HepG2 (cell line): ENCODE results near the gene JAGN1. TPM values are rescaled to one million over a fixed set of nuclear protein-coding genes. Genes with fewer than 3 reads are reported as not detected.

Source experiments
- ATF7 ChIP-seq, 2 experiments: fragments of 450-650 bp in 1 of 2; sonication (generic) in 1 of 2; formaldehyde crosslinking in 1 of 2; IDR thresholded peaks; 2 replicates each; pipeline versions ENCODE4 v1.4.0 to v1.6.1; 2016 to 2020; ENCODE audit warnings: antibody characterized with exemption in 1 of 2, mild to moderate bottlenecking in 1 of 2, missing genetic modification reagents in 1 of 2
- ATRX ChIP-seq: sonication (generic); formaldehyde crosslinking; IDR thresholded peaks from 2 replicates; pipeline ENCODE4 v1.4.0; 2020; ENCODE audit warnings: missing genetic modification reagents, borderline replicate concordance
- CREB1 ChIP-seq, 2 experiments: fragments of 450-650 bp in 1 of 2; IDR thresholded peaks; 2 replicates each; pipeline ENCODE4 v1.6.1; 2016 to 2017; ENCODE audit warnings: control low read depth in 1 of 2, mild to moderate bottlenecking in 1 of 2, missing compliant biosample characterization in 1 of 2, missing genetic modification characterization in 1 of 2
- KAT2B ChIP-seq: fragments of 150-350 bp; IDR thresholded peaks from 2 replicates; pipeline ENCODE4 v1.6.1; 2014; ENCODE audit warnings: low read depth, low read length, borderline replicate concordance
- NFE2L2 ChIP-seq: fragments of 150-350 bp; IDR thresholded peaks from 2 replicates; pipeline ENCODE4 v1.6.1; 2014; ENCODE audit warnings: low read length
- PCBP2 ChIP-seq: fragments of 200-400 bp; formaldehyde crosslinking; optimal IDR thresholded peaks from 2 replicates; pipeline ENCODE3; 2018; ENCODE audit warnings: low read length, low read depth; ENCODE audit not compliant: poor library complexity, severe bottlenecking
- RORA ChIP-seq: sonication (generic); formaldehyde crosslinking; IDR thresholded peaks from 2 replicates; pipeline ENCODE4 v1.5.0; 2020; ENCODE audit warnings: mild to moderate bottlenecking, missing genetic modification reagents, moderate library complexity
- ZNF101 ChIP-seq: sonication (generic); formaldehyde crosslinking; IDR thresholded peaks from 2 replicates; pipeline ENCODE4 v1.4.0; 2020; ENCODE audit warnings: mild to moderate bottlenecking, low read depth, missing genetic modification reagents, borderline replicate concordance
- ZNF230 ChIP-seq: sonication (generic); formaldehyde crosslinking; IDR thresholded peaks from 2 replicates; pipeline ENCODE4 v1.4.0; 2020; ENCODE audit warnings: mild to moderate bottlenecking, missing genetic modification reagents
- ZNF24 ChIP-seq: fragments of 450-650 bp; IDR thresholded peaks from 2 replicates; pipeline ENCODE4 v1.6.1; 2017; ENCODE audit warnings: antibody characterized with exemption, mild to moderate bottlenecking
- ZNF251 ChIP-seq: sonication (generic); formaldehyde crosslinking; IDR thresholded peaks from 2 replicates; pipeline ENCODE4 v1.9.0; 2021; ENCODE audit warnings: mild to moderate bottlenecking, missing genetic modification reagents
- ZNF431 ChIP-seq: sonication (generic); formaldehyde crosslinking; IDR thresholded peaks from 2 replicates; pipeline ENCODE4 v1.9.0; 2022; ENCODE audit warnings: missing genetic modification reagents, low read depth, mild to moderate bottlenecking, borderline replicate concordance
- ZNF44 ChIP-seq: sonication (generic); formaldehyde crosslinking; IDR thresholded peaks from 2 replicates; pipeline ENCODE4 v1.5.1; 2020; ENCODE audit warnings: mild to moderate bottlenecking, missing genetic modification reagents
- ZSCAN30 ChIP-seq: sonication (generic); formaldehyde crosslinking; IDR thresholded peaks from 2 replicates; pipeline ENCODE4 v1.5.0; 2020; ENCODE audit warnings: mild to moderate bottlenecking, missing genetic modification reagents
- polyA plus RNA-seq, 8 experiments: library from polyadenylated mRNA; depleted of rRNA in 3 of 8; stranded (reverse) in 7 of 8; unstranded in 1 of 8; fragments of >200 nt; fragmentation: Illumina TruSeq in 4 of 8; extraction: Trizol in 4 of 8; gene quantifications; 2 replicates each; pipeline versions ENCODE4 v1.2.1 to v1.2.3, GENCODE V29; 2011 to 2016; ENCODE audit warnings: low read depth in 4 of 8, missing spikeins in 1 of 8, mixed read lengths in 1 of 8; ENCODE audit not compliant: insufficient read depth in 1 of 8
- total RNA-seq, 5 experiments: library from RNA; depleted of rRNA; stranded (reverse); fragments of >200 nt; fragmentation: Illumina TruSeq; extraction: Trizol; gene quantifications; 2 replicates each; pipeline ENCODE4 v1.2.3, GENCODE V29; 2016; ENCODE audit warnings: low read depth in 1 of 5
- TF ChIP-seq, protein P1 (sequence below): sonication (generic); formaldehyde crosslinking; IDR thresholded peaks from 2 replicates; pipeline ENCODE4 v1.4.0; 2020; ENCODE audit warnings: missing genetic modification reagents
- TF ChIP-seq, protein P2 (sequence below): sonication (generic); formaldehyde crosslinking; IDR thresholded peaks from 2 replicates; pipeline ENCODE4 v1.4.0; 2020; ENCODE audit warnings: missing genetic modification reagents, borderline replicate concordance
- TF ChIP-seq, protein P3 (sequence below): sonication (generic); formaldehyde crosslinking; IDR thresholded peaks from 2 replicates; pipeline ENCODE4 v1.5.0; 2020; ENCODE audit warnings: missing genetic modification reagents, mild to moderate bottlenecking, borderline replicate concordance
- TF ChIP-seq, protein P4 (sequence below): sonication (generic); formaldehyde crosslinking; IDR thresholded peaks from 2 replicates; pipeline ENCODE4 v1.4.0; 2020; ENCODE audit warnings: mild to moderate bottlenecking, missing genetic modification reagents

The JAGN1 gene
- total and polyA plus RNA-seq, 2 of the 13 experiments (the other 11 are each of a cell fraction or from before 2014, with no cell fraction given) = 49.9 to 50.9 TPM

DNA sequence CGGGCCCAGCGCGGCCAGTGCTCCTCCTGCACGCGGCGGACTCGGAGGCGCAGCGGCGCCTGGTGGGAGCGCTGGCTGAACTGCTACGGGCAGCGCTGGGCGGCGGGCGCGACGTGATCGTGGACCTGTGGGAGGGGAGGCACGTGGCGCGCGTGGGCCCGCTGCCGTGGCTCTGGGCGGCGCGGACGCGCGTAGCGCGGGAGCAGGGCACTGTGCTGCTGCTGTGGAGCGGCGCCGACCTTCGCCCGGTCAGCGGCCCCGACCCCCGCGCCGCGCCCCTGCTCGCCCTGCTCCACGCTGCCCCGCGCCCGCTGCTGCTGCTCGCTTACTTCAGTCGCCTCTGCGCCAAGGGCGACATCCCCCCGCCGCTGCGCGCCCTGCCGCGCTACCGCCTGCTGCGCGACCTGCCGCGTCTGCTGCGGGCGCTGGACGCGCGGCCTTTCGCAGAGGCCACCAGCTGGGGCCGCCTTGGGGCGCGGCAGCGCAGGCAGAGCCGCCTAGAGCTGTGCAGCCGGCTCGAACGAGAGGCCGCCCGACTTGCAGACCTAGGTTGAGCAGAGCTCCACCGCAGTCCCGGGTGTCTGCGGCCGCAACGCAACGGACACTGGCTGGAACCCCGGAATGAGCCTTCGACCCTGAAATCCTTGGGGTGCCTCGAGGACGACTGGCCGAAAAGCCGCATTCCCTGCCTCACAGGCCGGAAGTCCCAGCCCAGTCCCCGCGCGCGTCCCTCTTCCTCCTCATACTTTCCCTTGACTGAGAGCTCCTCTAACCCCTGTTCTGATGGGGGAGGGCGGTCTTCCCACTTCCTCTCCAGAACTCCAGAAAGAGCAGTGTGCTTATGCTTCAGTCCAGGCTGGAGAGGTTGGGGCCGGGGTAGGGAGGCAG, 25.1 kb downstream of the JAGN1 start (continued):
- TF ChIP-seq, protein P1, sequence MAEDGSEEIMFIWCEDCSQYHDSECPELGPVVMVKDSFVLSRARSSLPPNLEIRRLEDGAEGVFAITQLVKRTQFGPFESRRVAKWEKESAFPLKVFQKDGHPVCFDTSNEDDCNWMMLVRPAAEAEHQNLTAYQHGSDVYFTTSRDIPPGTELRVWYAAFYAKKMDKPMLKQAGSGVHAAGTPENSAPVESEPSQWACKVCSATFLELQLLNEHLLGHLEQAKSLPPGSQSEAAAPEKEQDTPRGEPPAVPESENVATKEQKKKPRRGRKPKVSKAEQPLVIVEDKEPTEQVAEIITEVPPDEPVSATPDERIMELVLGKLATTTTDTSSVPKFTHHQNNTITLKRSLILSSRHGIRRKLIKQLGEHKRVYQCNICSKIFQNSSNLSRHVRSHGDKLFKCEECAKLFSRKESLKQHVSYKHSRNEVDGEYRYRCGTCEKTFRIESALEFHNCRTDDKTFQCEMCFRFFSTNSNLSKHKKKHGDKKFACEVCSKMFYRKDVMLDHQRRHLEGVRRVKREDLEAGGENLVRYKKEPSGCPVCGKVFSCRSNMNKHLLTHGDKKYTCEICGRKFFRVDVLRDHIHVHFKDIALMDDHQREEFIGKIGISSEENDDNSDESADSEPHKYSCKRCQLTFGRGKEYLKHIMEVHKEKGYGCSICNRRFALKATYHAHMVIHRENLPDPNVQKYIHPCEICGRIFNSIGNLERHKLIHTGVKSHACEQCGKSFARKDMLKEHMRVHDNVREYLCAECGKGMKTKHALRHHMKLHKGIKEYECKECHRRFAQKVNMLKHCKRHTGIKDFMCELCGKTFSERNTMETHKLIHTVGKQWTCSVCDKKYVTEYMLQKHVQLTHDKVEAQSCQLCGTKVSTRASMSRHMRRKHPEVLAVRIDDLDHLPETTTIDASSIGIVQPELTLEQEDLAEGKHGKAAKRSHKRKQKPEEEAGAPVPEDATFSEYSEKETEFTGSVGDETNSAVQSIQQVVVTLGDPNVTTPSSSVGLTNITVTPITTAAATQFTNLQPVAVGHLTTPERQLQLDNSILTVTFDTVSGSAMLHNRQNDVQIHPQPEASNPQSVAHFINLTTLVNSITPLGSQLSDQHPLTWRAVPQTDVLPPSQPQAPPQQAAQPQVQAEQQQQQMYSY (CRISPR knock-in tag) = peak; percentile 56; the same call in 1 of the 2 replicates
- TF ChIP-seq KAT2B = no peak
- no peak for TF ChIP-seq ZNF101
- no peak for TF ChIP-seq ZNF44
- TF ChIP-seq ZNF24 = no peak
- TF ChIP-seq, protein P2, sequence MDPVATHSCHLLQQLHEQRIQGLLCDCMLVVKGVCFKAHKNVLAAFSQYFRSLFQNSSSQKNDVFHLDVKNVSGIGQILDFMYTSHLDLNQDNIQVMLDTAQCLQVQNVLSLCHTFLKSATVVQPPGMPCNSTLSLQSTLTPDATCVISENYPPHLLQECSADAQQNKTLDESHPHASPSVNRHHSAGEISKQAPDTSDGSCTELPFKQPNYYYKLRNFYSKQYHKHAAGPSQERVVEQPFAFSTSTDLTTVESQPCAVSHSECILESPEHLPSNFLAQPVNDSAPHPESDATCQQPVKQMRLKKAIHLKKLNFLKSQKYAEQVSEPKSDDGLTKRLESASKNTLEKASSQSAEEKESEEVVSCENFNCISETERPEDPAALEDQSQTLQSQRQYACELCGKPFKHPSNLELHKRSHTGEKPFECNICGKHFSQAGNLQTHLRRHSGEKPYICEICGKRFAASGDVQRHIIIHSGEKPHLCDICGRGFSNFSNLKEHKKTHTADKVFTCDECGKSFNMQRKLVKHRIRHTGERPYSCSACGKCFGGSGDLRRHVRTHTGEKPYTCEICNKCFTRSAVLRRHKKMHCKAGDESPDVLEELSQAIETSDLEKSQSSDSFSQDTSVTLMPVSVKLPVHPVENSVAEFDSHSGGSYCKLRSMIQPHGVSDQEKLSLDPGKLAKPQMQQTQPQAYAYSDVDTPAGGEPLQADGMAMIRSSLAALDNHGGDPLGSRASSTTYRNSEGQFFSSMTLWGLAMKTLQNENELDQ (CRISPR knock-in tag) = no peak
- peak; percentile 60; the same call in 1 of the 2 replicates for TF ChIP-seq ZNF431
- no peak for TF ChIP-seq ATF7 (IDR thresholded peaks at IDR 0.05)
- TF ChIP-seq ATF7 (CRISPR knock-in tag; IDR thresholded peaks at IDR 0.05) = no peak; the same call in 1 of the 2 replicates
- no peak for TF ChIP-seq ATRX (CRISPR knock-in tag)
- no peak for TF ChIP-seq NFE2L2
- no peak for TF ChIP-seq PCBP2
- peak; percentile 68; the same call in 1 of the 2 replicates for TF ChIP-seq ZSCAN30 (CRISPR knock-in tag)
- TF ChIP-seq CREB1 (IDR thresholded peaks at IDR 0.05) = no peak
- TF ChIP-seq CREB1 (CRISPR knock-in tag; IDR thresholded peaks at IDR 0.05) = no peak
- TF ChIP-seq ZNF251 = no peak
- no peak for TF ChIP-seq RORA (CRISPR knock-in tag)
- TF ChIP-seq, protein P3, sequence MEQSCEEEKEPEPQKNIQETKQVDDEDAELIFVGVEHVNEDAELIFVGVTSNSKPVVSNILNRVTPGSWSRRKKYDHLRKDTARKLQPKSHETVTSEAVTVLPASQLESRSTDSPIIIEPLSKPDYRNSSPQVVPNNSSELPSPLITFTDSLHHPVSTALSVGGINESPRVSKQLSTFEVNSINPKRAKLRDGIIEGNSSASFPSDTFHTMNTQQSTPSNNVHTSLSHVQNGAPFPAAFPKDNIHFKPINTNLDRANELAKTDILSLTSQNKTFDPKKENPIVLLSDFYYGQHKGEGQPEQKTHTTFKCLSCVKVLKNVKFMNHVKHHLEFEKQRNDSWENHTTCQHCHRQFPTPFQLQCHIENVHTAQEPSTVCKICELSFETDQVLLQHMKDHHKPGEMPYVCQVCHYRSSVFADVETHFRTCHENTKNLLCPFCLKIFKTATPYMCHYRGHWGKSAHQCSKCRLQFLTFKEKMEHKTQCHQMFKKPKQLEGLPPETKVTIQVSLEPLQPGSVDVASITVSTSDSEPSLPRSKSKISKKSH (CRISPR knock-in tag) = no peak
- TF ChIP-seq ZNF230 (CRISPR knock-in tag) = no peak; the same call in 1 of the 2 replicates
- TF ChIP-seq, protein P4, sequence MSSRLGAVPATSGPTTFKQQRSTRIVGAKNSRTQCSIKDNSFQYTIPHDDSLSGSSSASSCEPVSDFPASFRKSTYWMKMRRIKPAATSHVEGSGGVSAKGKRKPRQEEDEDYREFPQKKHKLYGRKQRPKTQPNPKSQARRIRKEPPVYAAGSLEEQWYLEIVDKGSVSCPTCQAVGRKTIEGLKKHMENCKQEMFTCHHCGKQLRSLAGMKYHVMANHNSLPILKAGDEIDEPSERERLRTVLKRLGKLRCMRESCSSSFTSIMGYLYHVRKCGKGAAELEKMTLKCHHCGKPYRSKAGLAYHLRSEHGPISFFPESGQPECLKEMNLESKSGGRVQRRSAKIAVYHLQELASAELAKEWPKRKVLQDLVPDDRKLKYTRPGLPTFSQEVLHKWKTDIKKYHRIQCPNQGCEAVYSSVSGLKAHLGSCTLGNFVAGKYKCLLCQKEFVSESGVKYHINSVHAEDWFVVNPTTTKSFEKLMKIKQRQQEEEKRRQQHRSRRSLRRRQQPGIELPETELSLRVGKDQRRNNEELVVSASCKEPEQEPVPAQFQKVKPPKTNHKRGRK (CRISPR knock-in tag) = no peak
